HG03159 (cell line): ENCODE results near the gene LCN1.
"Not testable (repeated sequence)": the region's sequence is repeated elsewhere in the genome, so short reads cannot be mapped to it uniquely, and the experiment has no call there.

Source experiments
- ATAC-seq: cut with Tn5 transposase; IDR thresholded peaks from one replicate; pipeline ENCODE4 v1.9.1; 2021; ENCODE audit warnings: mild to moderate bottlenecking, moderate library complexity; ENCODE audit not compliant: unreplicated experiment

Gene LCN1

GRCh38 chr9:135522137-135522877, 1.1 kb downstream of the LCN1 start:
- ATAC-seq: no peak

- ATAC-seq: no peak
Measured at GRCh38 chr9:135522931-135523330, 1.7 kb downstream of the LCN1 start.

- no peak for ATAC-seq
Measured at GRCh38 chr9:135523521-135524129, 2.4 kb downstream of the LCN1 start.

GRCh38 chr9:135524130-135524861, 3.1 kb downstream of the LCN1 start:
- ATAC-seq: no peak

GRCh38 chr9:135525241-135526088, 4.2 kb downstream of the LCN1 start:
- no peak for ATAC-seq

GRCh38 chr9:135526089-135526729, 5.0 kb downstream of the LCN1 start:
- ATAC-seq: no peak

GRCh38 chr9:135526730-135527571, 5.7 kb downstream of the LCN1 start:
- ATAC-seq: no peak

- not testable (repeated sequence) for ATAC-seq
Measured at GRCh38 chr9:135528842-135529435, 7.7 kb downstream of the LCN1 start.

GRCh38 chr9:135530146-135530545, 8.9 kb downstream of the LCN1 start:
- ATAC-seq: no peak

GRCh38 chr9:135531096-135531495, 9.9 kb downstream of the LCN1 start:
- ATAC-seq: no peak

GRCh38 chr9:135533113-135533512, 11.9 kb downstream of the LCN1 start:
- no peak for ATAC-seq

- ATAC-seq: no peak
Measured at GRCh38 chr9:135533674-135534073, 12.4 kb downstream of the LCN1 start.

GRCh38 chr9:135534192-135534711, 13.0 kb downstream of the LCN1 start:
- not testable (repeated sequence) for ATAC-seq

GRCh38 chr9:135534826-135535225, 13.6 kb downstream of the LCN1 start:
- not testable (repeated sequence) for ATAC-seq

GRCh38 chr9:135535631-135536030, 14.4 kb downstream of the LCN1 start:
- not testable (repeated sequence) for ATAC-seq

- ATAC-seq: no peak
Measured at GRCh38 chr9:135536216-135536615, 15.0 kb downstream of the LCN1 start.

GRCh38 chr9:135543262-135543894, 22.1 kb downstream of the LCN1 start:
- not testable (repeated sequence) for ATAC-seq

GRCh38 chr9:135544981-135545635, 23.9 kb downstream of the LCN1 start:
- ATAC-seq: no peak
